Articular chondrocyte of knee joint (primary cell): ENCODE data around the gene PSIP1. TPM values are rescaled to one million over a fixed set of nuclear protein-coding genes. Genes with fewer than 3 reads are reported as not detected.

Source experiments
- small RNA-seq: library from RNA; depleted of rRNA; stranded (forward); fragments of <200 nt; gene quantifications from one replicate; pipeline ENCODE3, GENCODE V24; 2012
- total RNA-seq: library from RNA; depleted of rRNA; stranded (reverse); fragments of >200 nt; gene quantifications from 2 replicates; pipeline ENCODE4 v1.2.3, GENCODE V29; 2012

Gene PSIP1
- 58.7 and 64.7 TPM in 2 replicates for total RNA-seq

GRCh38 chr9:15510789-15511575, at the start of gene PSIP1:
Gene PSIP1, minus strand, starts transcription at chr9:15510970. Its CDS starts 782 bp downstream, at chr9:15510188.

GRCh38 chr9:15552636-15553527, 42.1 kb upstream of the PSIP1 start, which contains the start of gene CCDC171:
Gene CCDC171, plus strand, starts transcription at chr9:15553043. Its CDS starts 11,046 bp downstream, at chr9:15564089.

GRCh38 chr9:15422372-15423230, 88.2 kb downstream of the PSIP1 start, which contains the start of gene SNAPC3:
Gene SNAPC3, plus strand, starts transcription at chr9:15422876. Its CDS starts 4 bp downstream, at chr9:15422880.

Small RNA genes lying within 50 kb of the gene (small RNA-seq; reads per million reads assigned to genes)
- not detected for gene AL513423.1
- not detected for gene RN7SL98P
- gene RNU6-246P = not detected
- gene RNU6-319P = not detected

Other genes with a start within 250 kb of the PSIP1 start
- 27.3 and 33.8 TPM in 2 replicates for gene TTC39B, start 203.8 kb downstream of the PSIP1 start, total RNA-seq
- gene SNAPC3, start 88.1 kb downstream of the PSIP1 start, total RNA-seq = 45.6 and 58.7 TPM in 2 replicates
- gene CCDC171, start 42.1 kb upstream of the PSIP1 start, total RNA-seq = 6.4 and 6.8 TPM in 2 replicates